Stimulated activated naive B cell treated with anti-CD40 and anti-IgM and Interleukin-4, amounts not matched to agents 10 μg/mL and 1 μg/mL and 100 μg/mL, for 72 hours (primary cell): ENCODE measurements around the gene TMEM61.

Experiments
- ATAC-seq, 2 donors: fragments of 150-1000 bp; cut with Tn5 transposase; replicated peaks; 2 replicates each; pipeline ENCODE4 v1.10.0; 2021; ENCODE audit warnings: moderate library complexity in 1 of 2
- DNase-seq: peaks from one replicate; pipeline ENCODE4 v3.0.0; 2021
- H3K27ac Mint-ChIP-seq: one replicate; pipeline ENCODE4 v1.8.0; 2022; ENCODE audit warnings: mild to moderate bottlenecking, mixed read lengths
- H3K27me3 Mint-ChIP-seq, 2 donors: one replicate each; pipeline ENCODE4 v1.8.0; 2022; ENCODE audit warnings: mixed read lengths in 2 of 2
- H3K36me3 Mint-ChIP-seq, 2 donors: one replicate each; pipeline ENCODE4 v1.8.0; 2022; ENCODE audit warnings: mixed read lengths in 2 of 2, mild to moderate bottlenecking in 1 of 2
- H3K4me1 Mint-ChIP-seq, 2 donors: one replicate each; pipeline ENCODE4 v1.8.0; 2022; ENCODE audit warnings: mixed read lengths in 2 of 2, mild to moderate bottlenecking in 1 of 2
- H3K4me3 Mint-ChIP-seq, 2 donors: one replicate each; pipeline ENCODE4 v1.8.0; 2022; ENCODE audit warnings: mild to moderate bottlenecking in 2 of 2, mixed read lengths in 2 of 2, moderate library complexity in 1 of 2
- H3K9me3 Mint-ChIP-seq, 2 donors: one replicate each; pipeline ENCODE4 v1.8.0; 2022; ENCODE audit warnings: mixed read lengths in 2 of 2, mild to moderate bottlenecking in 1 of 2

TMEM61 gene

GRCh38 chr1:55037733-55038551 lies 57.5 kb downstream of the TMEM61 start:
- DNase-seq = no peak
- Mint-ChIP-seq H3K36me3 (peaks cover 0 to 1% of the 10 kb centered on the region in 2 donors), H3K27ac (no peak overlapping the region), H3K9me3 (peaks cover 3 to 4% of the 10 kb centered on the region in 2 donors), H3K4me1 (peaks cover 9 to 13% of the 10 kb centered on the region in 2 donors), H3K4me3 (no peak overlapping the region), H3K27me3 (peaks cover 61 to 86% of the 10 kb centered on the region in 2 donors)
- ATAC-seq = peak; percentile 53 to 59

DNA sequence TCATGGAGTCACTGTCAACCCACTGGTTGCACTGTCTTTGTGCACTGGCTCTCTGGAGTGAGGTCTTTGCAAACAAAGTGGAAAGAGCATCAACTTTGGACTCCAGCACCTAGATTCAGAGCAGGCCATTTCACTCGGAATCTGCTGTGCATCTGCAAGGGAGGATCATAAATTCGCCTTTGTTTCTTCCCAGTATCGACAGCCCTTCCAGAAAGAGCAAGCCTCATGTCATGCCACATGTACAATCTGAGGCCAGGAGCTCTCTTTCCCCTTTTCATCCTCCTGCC lies 58.1 kb downstream of the TMEM61 start:
- Mint-ChIP-seq H3K9me3 (peaks cover 0 to under 1% of the 10 kb centered on the region in 2 donors), H3K27me3 (peaks cover 56 to 81% of the 10 kb centered on the region in 2 donors), H3K27ac (no peak overlapping the region), H3K36me3 (no peaks in the 10 kb centered on the region), H3K4me3 (no peak overlapping the region), H3K4me1 (peaks cover 9 to 13% of the 10 kb centered on the region in 2 donors)
- no peak for ATAC-seq
- no peak for DNase-seq

DNA sequence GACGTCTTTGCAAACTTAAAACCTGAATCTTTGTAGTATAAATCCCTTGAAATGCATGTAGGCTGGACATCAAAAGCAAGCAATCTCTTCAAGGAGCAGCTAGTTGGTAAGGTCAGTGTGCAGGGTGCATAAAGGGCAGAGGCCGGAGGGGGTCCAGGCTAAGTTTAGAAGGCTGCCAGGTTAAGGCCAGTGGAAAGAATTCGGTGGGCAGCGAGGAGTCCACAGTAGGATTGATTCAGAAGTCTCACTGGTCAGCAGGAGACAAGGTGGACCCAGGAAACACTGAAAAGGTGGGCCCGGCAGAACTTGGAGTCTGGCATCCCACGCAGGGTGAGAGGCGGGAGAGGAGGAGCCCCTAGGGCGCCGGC lies 58.5 kb downstream of the TMEM61 start:
- ATAC-seq = no peak
- no peak overlapping the region for H3K27ac Mint-ChIP-seq
- peaks cover 9 to 13% of the 10 kb centered on the region in 2 donors for H3K4me1 Mint-ChIP-seq
- H3K4me3 Mint-ChIP-seq = peak overlapping the region in 1 of 2 donors; percentile 57
- no peaks in the 10 kb centered on the region for H3K9me3 Mint-ChIP-seq
- peaks cover 53 to 81% of the 10 kb centered on the region in 2 donors for H3K27me3 Mint-ChIP-seq
- DNase-seq = no peak
- H3K36me3 Mint-ChIP-seq = no peaks in the 10 kb centered on the region

DNA sequence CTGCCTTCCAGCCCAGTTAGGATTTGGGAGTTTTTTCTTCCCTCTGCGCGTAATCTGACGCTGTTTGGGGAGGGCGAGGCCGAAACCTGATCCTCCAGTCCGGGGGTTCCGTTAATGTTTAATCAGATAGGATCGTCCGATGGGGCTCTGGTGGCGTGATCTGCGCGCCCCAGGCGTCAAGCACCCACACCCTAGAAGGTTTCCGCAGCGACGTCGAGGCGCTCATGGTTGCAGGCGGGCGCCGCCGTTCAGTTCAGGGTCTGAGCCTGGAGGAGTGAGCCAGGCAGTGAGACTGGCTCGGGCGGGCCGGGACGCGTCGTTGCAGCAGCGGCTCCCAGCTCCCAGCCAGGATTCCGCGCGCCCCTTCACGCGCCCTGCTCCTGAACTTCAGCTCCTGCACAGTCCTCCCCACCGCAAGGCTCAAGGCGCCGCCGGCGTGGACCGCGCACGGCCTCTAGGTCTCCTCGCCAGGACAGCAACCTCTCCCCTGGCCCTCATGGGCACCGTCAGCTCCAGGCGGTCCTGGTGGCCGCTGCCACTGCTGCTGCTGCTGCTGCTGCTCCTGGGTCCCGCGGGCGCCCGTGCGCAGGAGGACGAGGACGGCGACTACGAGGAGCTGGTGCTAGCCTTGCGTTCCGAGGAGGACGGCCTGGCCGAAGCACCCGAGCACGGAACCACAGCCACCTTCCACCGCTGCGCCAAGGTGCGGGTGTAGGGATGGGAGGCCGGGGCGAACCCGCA lies 59.1 kb downstream of the TMEM61 start, which contains the start of gene PCSK9:
Gene PCSK9 (plus strand): TSS at position 207 of the 741 bp plus-strand sequence. CDS start 290 bp downstream, at position 497.
- H3K36me3 Mint-ChIP-seq = no peaks in the 10 kb centered on the region
- H3K27ac Mint-ChIP-seq = no peak within 1 kb of the TSS
- peak in 1 of 2 donors; percentile 25 for ATAC-seq
- peak within 1 kb of the TSS in 1 of 2 donors; percentile 57 for H3K4me3 Mint-ChIP-seq
- no peak for DNase-seq
- H3K27me3 Mint-ChIP-seq = peaks cover 52 to 79% of the 10 kb centered on the region in 2 donors
- H3K4me1 Mint-ChIP-seq = peaks cover 9 to 13% of the 10 kb centered on the region in 2 donors
- H3K9me3 Mint-ChIP-seq = no peaks in the 10 kb centered on the region

GRCh38 chr1:55040083-55040932 lies 59.9 kb downstream of the TMEM61 start:
- H3K36me3 Mint-ChIP-seq = no peaks in the 10 kb centered on the region
- H3K4me3 Mint-ChIP-seq = peak overlapping the region in 1 of 2 donors; percentile 17
- H3K27me3 Mint-ChIP-seq = peaks cover 52 to 73% of the 10 kb centered on the region in 2 donors
- ATAC-seq = no peak
- H3K9me3 Mint-ChIP-seq = no peaks in the 10 kb centered on the region
- H3K27ac Mint-ChIP-seq = no peak overlapping the region
- DNase-seq = no peak
- H3K4me1 Mint-ChIP-seq = peaks cover 9 to 13% of the 10 kb centered on the region in 2 donors

GRCh38 chr1:55040933-55041494 lies 60.6 kb downstream of the TMEM61 start:
- Mint-ChIP-seq H3K36me3 (no peaks in the 10 kb centered on the region), H3K4me3 (no peak overlapping the region), H3K27ac (no peak overlapping the region), H3K4me1 (peaks cover 7 to 13% of the 10 kb centered on the region in 2 donors), H3K27me3 (peaks cover 48 to 66% of the 10 kb centered on the region in 2 donors), H3K9me3 (no peaks in the 10 kb centered on the region)
- DNase-seq (no peak), ATAC-seq (peak; percentile 30 to 45)

DNA sequence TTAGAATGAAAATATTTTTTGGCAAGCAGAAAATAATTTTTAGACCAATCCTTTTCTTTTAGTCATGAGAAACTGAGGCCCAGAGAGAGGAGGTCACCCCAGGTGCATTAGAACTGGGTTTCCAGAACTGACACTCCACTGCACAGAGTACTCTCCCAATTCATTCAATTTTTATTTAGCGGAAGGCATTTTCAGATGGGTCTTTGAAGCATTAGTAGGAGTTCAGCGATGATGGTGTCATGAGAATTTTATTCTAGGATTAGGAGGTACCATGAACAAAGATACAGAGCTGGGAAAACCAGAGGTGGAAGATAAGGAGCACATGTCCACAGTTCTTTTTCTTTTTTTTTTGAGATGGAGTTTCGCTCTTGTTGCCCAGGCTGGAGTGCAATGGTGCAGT lies 61.2 kb downstream of the TMEM61 start:
- H3K27ac Mint-ChIP-seq = no peak overlapping the region
- DNase-seq = no peak
- peaks cover 43 to 62% of the 10 kb centered on the region in 2 donors for H3K27me3 Mint-ChIP-seq
- no peak overlapping the region for H3K4me3 Mint-ChIP-seq
- peaks cover 6 to 13% of the 10 kb centered on the region in 2 donors for H3K4me1 Mint-ChIP-seq
- no peak for ATAC-seq
- H3K36me3 Mint-ChIP-seq = no peaks in the 10 kb centered on the region
- no peaks in the 10 kb centered on the region for H3K9me3 Mint-ChIP-seq
